ENCODE data around the gene FRG2. TPM values are rescaled to one million over a fixed set of nuclear protein-coding genes. Genes with fewer than 3 reads are reported as not detected.
"Not testable (repeated sequence)": the region's sequence is repeated elsewhere in the genome, so short reads cannot be mapped to it uniquely, and the experiment has no call there.

FRG2 gene
- total RNA-seq = not detected

DNA sequence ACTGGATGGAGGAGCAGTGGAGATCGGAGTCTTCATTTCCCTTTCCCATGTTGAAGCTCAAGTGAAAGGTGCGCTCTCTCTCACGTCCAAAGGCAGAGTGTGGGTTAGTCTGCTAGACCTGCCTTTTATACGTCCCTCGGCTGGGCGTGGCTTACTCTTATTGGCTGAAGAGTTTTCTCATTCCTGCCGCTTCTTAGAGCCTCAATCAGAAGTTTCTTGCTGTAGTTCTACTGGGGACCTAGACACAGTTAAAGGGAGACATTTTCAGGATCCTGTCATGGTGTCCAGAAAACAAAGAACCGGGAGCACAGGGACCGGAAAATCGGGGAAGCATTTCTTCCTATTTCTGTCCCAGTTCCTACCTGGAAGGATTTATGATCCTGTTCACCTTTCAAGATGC, at the start of gene FRG2:
TSS of gene FRG2 (minus strand) at position 101 of the 400 bp plus-strand sequence. CDS start at position 49, 52 bp downstream.
- not testable (repeated sequence) for H3K36me3 Mint-ChIP-seq (ENCODE audit: low read depth)

DNA sequence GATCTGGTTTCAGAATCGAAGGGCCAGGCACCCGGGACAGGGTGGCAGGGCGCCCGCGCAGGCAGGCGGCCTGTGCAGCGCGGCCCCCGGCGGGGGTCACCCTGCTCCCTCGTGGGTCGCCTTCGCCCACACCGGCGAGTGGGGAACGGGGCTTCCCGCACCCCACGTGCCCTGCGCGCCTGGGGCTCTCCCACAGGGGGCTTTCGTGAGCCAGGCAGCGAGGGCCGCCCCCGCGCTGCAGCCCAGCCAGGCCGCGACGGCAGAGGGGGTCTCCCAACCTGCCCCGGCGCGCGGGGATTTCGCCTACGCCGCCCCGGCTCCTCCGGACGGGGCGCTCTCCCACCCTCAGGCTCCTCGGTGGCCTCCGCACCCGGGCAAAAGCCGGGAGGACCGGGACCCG, 41.3 kb upstream of the FRG2 start:
- H3K9me3 Mint-ChIP-seq; H3K36me3 Mint-ChIP-seq (ENCODE audit: low read depth); CTCF ChIA-PET; intact Hi-C loops (cut with micrococcal nuclease); H3K27ac Mint-ChIP-seq; H3K4me3 Mint-ChIP-seq; H3K27me3 Mint-ChIP-seq (ENCODE audit: low read depth); H3K4me1 Mint-ChIP-seq (ENCODE audit: low read depth): not testable (repeated sequence)
- peak; percentile 3 for DNase-seq

More for the DNA sequence above, at the start of gene FRG2:
- H3K4me1 Mint-ChIP-seq (ENCODE audit: low read depth); H3K27ac Mint-ChIP-seq; DNase-seq; CTCF ChIA-PET; H3K9me3 Mint-ChIP-seq; H3K4me3 Mint-ChIP-seq; intact Hi-C loops (cut with micrococcal nuclease); H3K27me3 Mint-ChIP-seq (ENCODE audit: low read depth): not testable (repeated sequence)

DNA sequence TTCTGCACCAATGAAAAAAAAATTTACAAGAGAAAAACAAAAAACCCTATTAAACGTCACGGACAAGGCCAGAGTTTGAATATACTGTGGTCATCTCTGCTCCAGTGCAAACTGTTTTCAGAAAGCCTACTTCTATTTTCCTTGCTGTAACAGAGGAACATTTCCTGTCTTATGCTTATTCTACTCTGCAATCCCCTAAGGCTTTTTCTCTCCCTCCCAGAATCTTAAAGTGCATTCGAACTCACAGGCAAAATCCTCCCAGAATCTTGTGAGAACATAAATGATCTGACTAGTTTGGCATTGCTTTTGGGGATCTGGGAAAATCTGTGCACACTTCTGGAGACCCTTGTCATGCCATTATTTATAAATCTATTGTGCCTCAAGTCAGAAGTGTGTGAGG, 37.7 kb upstream of the FRG2 start:
- intact Hi-C loops (cut with micrococcal nuclease); H3K4me1 Mint-ChIP-seq (ENCODE audit: low read depth); H3K4me3 Mint-ChIP-seq; H3K9me3 Mint-ChIP-seq; DNase-seq; H3K27ac Mint-ChIP-seq; CTCF ChIA-PET; H3K27me3 Mint-ChIP-seq (ENCODE audit: low read depth); H3K36me3 Mint-ChIP-seq (ENCODE audit: low read depth): not testable (repeated sequence)

DNA sequence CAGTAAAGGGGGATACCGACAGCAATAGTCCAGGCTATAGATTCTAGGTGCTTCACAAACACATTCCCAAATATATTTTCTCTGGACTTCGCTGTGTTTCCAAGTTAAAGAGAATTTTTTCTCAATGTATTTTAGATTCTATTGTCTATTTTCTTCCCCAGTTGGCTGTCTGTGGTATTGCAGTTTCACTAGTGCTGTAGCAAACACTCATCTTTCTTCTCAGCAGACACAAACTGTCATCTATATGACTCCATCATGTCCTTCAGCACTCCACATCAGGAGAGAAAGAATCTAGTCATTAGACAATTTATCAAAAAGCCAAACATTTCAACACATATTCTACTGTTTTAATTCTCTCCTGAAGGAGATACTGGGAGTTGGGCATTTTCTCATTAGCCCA, 37.3 kb upstream of the FRG2 start, which contains the start of gene DBET:
TSS of gene DBET (plus strand) at position 161 of the 400 bp plus-strand sequence.
- H3K9me3 Mint-ChIP-seq; H3K27ac Mint-ChIP-seq; H3K27me3 Mint-ChIP-seq (ENCODE audit: low read depth); CTCF ChIA-PET; H3K36me3 Mint-ChIP-seq (ENCODE audit: low read depth); H3K4me3 Mint-ChIP-seq; DNase-seq; H3K4me1 Mint-ChIP-seq (ENCODE audit: low read depth); intact Hi-C loops (cut with micrococcal nuclease): not testable (repeated sequence)

DNA sequence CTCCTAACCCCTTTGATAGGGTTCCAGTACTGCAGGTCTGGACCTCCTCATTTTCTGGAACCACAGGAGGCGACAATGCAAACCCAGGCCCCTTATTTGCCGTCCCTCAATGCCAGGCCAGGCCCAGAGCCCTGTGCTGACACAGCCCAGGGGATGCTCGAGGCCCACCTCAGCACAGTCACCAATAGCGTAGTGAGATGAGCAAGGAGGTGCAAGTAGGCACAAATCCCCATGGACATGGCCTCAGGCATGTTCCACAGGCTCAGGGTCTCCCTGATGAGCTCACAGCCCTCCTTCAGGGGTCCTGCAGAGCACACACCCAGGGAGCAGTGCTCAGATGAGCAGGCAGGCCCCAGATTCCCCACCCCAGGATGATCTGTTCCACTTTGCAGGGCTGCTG, 31.9 kb upstream of the FRG2 start:
- H3K27me3 Mint-ChIP-seq (ENCODE audit: low read depth); DNase-seq; CTCF ChIA-PET; H3K4me3 Mint-ChIP-seq; H3K9me3 Mint-ChIP-seq; H3K36me3 Mint-ChIP-seq (ENCODE audit: low read depth); H3K27ac Mint-ChIP-seq; H3K4me1 Mint-ChIP-seq (ENCODE audit: low read depth); intact Hi-C loops (cut with micrococcal nuclease): not testable (repeated sequence)

DNA sequence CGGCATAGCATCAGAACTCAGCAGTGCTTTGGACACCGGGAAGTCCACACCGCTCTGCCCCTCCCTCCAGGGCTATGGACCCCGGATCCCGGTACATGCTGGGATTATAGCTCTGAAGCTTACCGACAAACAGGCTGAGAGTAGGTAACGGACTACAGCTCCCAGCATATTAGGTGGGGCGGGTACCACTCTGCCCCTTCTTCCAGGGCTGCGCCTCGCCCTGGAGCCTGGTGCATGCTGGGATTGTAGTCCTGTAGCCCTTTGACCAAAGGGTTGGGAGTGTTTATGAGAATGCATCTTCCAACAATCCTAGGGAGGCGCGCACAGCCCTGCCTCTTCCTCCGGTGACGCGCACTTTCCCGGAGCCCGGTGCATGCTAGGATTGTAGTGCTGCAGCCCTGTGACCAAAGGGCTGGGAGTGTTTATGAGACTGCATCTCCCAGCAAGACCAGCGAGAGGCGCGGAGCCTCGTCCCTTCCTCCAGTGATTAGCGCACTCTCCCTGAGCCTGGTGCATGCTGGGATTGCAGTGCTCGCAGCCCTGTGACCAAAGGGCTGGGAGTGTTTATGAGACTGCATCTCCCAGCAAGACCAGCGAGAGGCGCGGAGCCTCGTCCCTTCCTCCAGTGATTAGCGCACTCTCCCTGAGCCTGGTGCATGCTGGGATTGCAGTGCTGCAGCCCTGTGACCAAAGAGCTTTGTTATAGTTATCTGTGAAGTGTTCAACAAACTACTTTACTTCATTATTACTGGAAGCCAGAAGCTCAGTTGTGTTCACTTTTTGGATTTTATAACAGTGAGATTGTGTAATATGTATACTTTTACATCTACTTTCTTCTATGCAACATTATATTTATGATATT, 22.6 kb upstream of the FRG2 start:
- H3K4me1 Mint-ChIP-seq (ENCODE audit: low read depth); H3K9me3 Mint-ChIP-seq; intact Hi-C loops (cut with micrococcal nuclease); CTCF ChIA-PET; H3K27me3 Mint-ChIP-seq (ENCODE audit: low read depth); DNase-seq; H3K36me3 Mint-ChIP-seq (ENCODE audit: low read depth); H3K27ac Mint-ChIP-seq; H3K4me3 Mint-ChIP-seq: not testable (repeated sequence)

DNA sequence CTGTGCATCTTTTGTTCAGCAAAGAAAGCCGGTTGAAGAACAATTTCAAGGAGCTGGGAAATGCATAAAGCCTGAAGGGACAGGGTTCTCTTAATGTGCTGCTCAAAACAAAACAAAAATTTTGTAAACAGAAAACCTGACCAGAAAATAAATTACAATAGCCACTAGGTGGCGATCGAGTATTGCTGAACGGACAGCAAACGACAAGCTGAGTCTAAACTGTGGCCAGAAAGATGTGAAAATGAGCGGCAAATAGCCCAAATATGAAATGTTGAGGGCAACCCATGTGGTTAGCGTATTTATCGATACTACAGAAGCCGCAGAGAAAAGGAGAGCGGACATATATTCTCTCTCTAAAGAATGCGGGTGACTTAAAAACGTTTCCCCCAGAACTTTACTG, 20.6 kb upstream of the FRG2 start:
- H3K9me3 Mint-ChIP-seq; H3K4me1 Mint-ChIP-seq (ENCODE audit: low read depth); H3K27me3 Mint-ChIP-seq (ENCODE audit: low read depth); DNase-seq; CTCF ChIA-PET; H3K27ac Mint-ChIP-seq; intact Hi-C loops (cut with micrococcal nuclease); H3K36me3 Mint-ChIP-seq (ENCODE audit: low read depth); H3K4me3 Mint-ChIP-seq: not testable (repeated sequence)

DNA sequence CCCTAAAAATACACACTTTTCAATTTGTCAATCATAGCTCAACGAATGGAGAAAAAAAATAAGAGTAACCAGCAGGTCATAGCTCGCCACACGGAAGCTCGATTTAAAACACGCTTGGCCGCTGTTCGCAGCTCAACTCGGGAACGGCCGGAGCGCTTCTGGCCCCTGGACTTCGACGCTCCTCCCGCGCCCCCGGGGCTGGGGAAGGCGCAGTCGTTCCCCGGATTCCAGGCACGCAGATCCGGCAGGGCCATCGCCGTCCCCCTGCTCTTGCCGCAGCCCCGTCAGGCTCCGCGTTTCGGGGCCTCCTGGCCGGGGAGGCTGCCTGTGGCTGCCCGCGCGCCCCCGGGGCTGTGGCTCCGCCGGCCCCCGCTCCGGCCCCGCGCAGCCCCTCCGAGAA, 13.8 kb upstream of the FRG2 start:
- H3K36me3 Mint-ChIP-seq (ENCODE audit: low read depth); H3K9me3 Mint-ChIP-seq; CTCF ChIA-PET; H3K4me1 Mint-ChIP-seq (ENCODE audit: low read depth); DNase-seq; intact Hi-C loops (cut with micrococcal nuclease); H3K27ac Mint-ChIP-seq; H3K27me3 Mint-ChIP-seq (ENCODE audit: low read depth); H3K4me3 Mint-ChIP-seq: not testable (repeated sequence)

DNA sequence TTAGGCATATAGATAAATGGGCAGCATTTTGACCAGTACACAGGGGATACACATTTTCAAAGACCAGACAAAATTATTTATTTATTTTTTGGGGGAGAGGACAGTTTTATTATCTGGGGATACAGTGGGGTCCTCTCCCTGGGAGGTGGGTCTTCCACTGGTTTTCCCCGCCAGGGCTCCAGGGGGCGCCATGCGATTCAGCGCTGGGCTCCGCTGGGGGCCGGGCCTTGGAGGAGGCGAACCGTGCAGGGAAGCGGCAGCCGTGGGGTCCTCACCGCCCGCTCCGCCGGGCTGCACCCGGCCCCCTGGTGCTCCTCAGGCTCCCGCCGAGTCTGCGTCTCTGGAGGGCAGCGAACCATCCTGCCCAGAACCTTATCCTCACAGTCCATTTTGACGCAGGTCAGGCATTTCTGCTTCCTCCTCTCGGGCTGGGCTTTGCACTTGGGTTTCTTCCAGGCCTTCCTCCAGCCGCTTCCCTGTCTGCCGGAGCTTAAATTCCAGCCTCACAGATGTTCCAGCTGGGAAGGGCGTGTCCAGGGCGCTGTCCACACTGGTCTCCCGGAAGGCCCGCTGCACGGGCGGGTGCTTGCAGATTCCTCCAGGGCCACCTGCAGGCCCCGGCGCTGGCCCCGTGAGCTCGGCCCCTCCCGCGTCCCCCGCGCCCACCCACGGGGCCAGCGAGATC, 10.8 kb upstream of the FRG2 start:
- H3K4me3 Mint-ChIP-seq = peak overlapping the region; percentile 32
- H3K27ac Mint-ChIP-seq; H3K4me1 Mint-ChIP-seq (ENCODE audit: low read depth); intact Hi-C loops (cut with micrococcal nuclease); H3K9me3 Mint-ChIP-seq; CTCF ChIA-PET; H3K36me3 Mint-ChIP-seq (ENCODE audit: low read depth); H3K27me3 Mint-ChIP-seq (ENCODE audit: low read depth): not testable (repeated sequence)
- DNase-seq = peak; percentile 33

DNA sequence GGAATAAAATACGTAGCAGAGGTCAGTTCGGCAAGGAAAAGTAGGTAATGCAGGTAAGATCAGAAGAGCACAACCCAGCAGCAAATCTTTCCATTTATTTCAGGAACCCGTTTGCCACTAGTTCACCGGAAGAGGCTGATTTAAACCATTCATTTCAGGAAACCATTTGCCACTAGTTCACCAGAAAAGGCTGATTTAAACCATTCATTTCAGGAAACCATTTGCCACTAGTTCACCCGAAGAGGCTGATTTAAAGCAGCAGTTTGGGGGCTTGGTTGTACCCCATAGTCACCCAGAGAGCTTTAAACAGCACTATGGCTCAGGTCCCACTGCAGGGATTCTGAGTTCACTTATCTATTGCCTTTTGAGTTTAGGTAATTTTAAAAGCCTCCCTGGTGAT, 4.2 kb upstream of the FRG2 start:
- H3K9me3 Mint-ChIP-seq; intact Hi-C loops (cut with micrococcal nuclease); H3K27me3 Mint-ChIP-seq (ENCODE audit: low read depth); H3K4me3 Mint-ChIP-seq; DNase-seq; H3K27ac Mint-ChIP-seq; CTCF ChIA-PET; H3K4me1 Mint-ChIP-seq (ENCODE audit: low read depth); H3K36me3 Mint-ChIP-seq (ENCODE audit: low read depth): not testable (repeated sequence)

DNA sequence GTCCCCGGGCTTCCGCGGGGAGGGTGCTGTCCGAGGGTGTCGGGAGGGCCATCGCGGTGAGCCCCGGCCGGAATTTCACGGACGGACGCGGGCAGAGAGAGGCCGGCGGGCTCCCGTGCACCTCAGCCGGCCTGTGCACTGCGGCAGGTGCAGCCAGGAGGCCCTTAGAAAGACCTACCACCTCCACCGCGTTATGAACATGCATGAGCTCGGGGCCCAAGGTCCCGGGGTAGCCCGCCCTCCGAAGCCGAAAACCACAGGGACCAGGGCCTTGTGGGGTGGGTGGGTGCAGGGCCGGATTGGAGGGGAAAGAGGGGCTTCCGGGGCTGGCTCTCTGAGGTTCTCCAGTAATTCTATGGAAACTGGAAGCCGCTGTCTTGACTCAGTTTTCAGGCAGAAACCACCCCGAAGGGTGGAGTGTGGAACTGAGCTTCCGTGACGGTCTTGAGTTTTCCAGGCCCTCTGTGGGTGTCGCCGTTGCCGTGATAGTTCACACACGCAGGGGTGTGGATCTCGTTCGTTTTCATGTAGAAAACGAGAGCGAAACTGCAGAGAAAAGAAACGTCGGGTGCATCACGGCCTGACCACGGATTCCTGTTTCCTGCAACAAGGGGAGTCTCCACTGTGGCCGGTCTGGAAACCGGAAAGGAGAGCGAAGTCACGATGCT, 4.3 kb downstream of the FRG2 start:
- peaks cover 25% of the 10 kb centered on the region for H3K4me1 Mint-ChIP-seq (ENCODE audit: low read depth)
- H3K36me3 Mint-ChIP-seq (ENCODE audit: low read depth); H3K9me3 Mint-ChIP-seq; CTCF ChIA-PET; intact Hi-C loops (cut with micrococcal nuclease); H3K27ac Mint-ChIP-seq; DNase-seq: not testable (repeated sequence)
- peaks cover 34% of the 10 kb centered on the region for H3K27me3 Mint-ChIP-seq (ENCODE audit: low read depth)
- H3K4me3 Mint-ChIP-seq = peak overlapping the region; percentile 61

DNA sequence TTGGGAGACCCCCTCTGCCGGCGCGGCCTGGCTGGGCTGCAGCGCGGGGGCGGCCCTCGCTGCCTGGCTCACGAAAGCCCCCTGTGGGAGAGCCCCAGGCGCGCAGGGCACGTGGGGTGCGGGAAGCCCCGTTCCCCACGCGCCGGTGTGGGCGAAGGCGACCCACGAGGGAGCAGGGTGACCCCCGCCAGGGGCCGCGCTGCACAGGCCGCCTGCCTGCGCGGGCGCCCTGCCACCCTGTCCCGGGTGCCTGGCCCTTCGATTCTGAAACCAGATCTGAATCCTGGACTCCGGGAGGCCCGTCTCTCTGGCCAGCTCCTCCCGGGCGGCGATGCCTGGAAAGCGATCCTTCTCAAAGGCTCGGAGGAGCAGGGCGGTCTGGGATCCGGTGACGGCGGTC, 5.1 kb downstream of the FRG2 start:
- H3K4me3 Mint-ChIP-seq; intact Hi-C loops (cut with micrococcal nuclease); DNase-seq; H3K36me3 Mint-ChIP-seq (ENCODE audit: low read depth); CTCF ChIA-PET; H3K9me3 Mint-ChIP-seq; H3K27ac Mint-ChIP-seq: not testable (repeated sequence)
- peaks cover 39% of the 10 kb centered on the region for H3K27me3 Mint-ChIP-seq (ENCODE audit: low read depth)
- H3K4me1 Mint-ChIP-seq (ENCODE audit: low read depth) = peaks cover 28% of the 10 kb centered on the region
